HG03097 (cell line): ENCODE results near the gene YIPF7.

Experiments
- ATAC-seq: cut with Tn5 transposase; IDR thresholded peaks from one replicate; pipeline ENCODE4 v1.9.1; 2021; ENCODE audit not compliant: unreplicated experiment, low FRiP score

Gene YIPF7

GRCh38 chr4:44629280-44629866, 22.1 kb downstream of the YIPF7 start:
- peak; percentile 98 for ATAC-seq

GRCh38 chr4:44623676-44624075, 27.7 kb downstream of the YIPF7 start:
- ATAC-seq, result no peak

GRCh38 chr4:44616621-44617020, 34.8 kb downstream of the YIPF7 start:
- ATAC-seq, result no peak

- ATAC-seq, result no peak
These were observed 68.0 kb downstream of the YIPF7 start for GRCh38 chr4:44583393-44583792.

GRCh38 chr4:44580231-44580630, 71.2 kb downstream of the YIPF7 start:
- no peak for ATAC-seq

- ATAC-seq, result no peak
These were observed 72.5 kb downstream of the YIPF7 start for GRCh38 chr4:44578954-44579353.
